ENCODE data around the gene TMEM250. TPM values are rescaled to one million over a fixed set of nuclear protein-coding genes. Genes with fewer than 3 reads are reported as not detected.

The TMEM250 gene
- total RNA-seq, 1 experiment from 2014 or later, result 66.1 TPM

DNA sequence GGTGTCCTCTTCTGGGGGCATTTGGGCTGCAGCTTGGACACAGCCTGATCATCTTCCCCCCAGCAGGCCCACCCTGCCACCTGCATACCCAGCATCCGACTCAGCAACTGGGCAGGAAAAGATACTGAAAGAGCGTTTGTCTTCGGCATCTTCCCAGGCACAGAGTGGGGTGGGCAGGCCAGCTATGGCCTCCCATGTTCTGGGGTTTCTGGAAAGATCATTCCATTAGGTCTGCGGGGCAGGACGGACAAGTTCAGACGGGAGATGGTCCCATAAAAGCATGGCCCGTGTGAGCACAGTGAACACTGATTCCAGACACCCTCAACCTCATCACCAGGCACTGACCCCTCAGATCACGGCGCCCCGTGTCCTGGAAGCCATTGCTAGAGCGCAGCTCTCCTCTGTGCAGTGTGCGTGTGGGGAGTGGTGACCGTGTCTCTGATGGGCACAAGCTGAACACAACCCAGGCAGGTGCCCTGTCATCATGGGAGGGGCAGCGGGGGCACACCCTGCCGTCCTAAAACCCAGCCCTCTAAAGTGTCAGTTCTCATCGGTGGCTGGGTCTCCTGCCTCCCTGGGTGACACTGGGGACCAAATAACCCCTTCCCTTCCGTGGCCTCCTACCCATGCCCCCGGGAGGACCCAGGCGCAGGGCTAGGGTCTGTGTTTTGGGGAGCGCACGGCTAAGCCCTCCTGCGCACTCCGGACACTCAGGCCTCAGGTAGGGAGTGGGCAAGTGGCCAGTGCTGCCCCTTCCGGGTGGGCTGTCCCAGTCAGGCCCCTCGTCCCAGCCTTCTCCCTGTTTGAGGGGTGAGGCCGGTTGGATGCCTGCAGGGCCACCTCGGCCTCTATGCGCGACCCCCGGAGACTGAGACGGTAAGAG lies 13.2 kb upstream of the TMEM250 start:
- no peak for DNase-seq
- Histone ChIP-seq H3K36me3 (replicated peaks; ENCODE audit: control insufficient read depth, insufficient read depth, low read length) (no peaks in the 10 kb centered on the region), H3K4me3 (ENCODE audit: insufficient read depth, low read depth, low read length) (no peak overlapping the region; the same call in 1 of the 2 replicates), H3K27me3 (ENCODE audit: control insufficient read depth, insufficient read depth, low read length) (peaks cover 13% of the 10 kb centered on the region)

DNA sequence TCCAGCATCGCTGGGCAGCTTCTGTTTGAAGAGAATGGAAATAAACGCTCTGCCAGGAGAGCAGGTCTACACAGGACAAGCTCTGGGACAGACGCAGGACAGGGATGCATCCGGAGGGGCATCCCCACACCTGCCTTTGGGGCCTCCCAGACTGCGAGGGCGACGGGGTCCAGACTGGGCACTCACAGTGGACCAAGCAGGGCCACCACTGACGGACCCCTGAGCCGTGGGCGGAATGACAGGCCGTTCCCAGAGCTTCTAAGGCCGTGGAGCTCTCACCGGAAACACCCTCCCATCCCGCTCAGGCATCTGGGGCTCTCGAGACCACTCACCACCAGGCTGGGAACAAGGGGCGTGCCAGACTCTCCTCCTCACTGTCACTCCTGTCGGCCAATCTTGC lies 10.5 kb upstream of the TMEM250 start:
- Histone ChIP-seq H3K36me3 (replicated peaks; ENCODE audit: control insufficient read depth, insufficient read depth, low read length) (no peaks in the 10 kb centered on the region), H3K27me3 (ENCODE audit: control insufficient read depth, insufficient read depth, low read length) (peaks cover 11% of the 10 kb centered on the region), H3K4me3 (ENCODE audit: insufficient read depth, low read depth, low read length) (no peak overlapping the region)
- no peak for DNase-seq

DNA sequence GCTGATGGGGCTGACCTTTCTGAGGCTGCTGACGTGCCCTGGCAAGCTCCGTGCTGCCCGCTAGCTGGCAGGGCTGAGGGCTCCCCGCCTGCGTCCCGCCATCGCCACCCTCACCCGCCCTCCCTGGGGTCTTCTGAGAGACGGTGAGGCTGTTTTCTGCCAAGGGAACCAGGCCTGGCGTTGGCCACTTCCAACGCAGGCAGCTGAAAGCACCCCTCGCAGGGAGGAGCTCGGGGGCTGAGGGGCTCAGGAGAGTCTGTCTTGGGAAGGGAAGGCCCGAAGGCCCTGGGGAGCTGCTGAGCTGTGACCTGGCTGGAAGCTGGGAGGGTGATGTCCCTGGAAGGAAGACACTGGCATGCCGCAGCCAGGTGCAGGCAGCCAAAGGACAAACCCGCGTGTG lies 9.8 kb upstream of the TMEM250 start:
- Histone ChIP-seq H3K4me3 (ENCODE audit: insufficient read depth, low read depth, low read length) (no peak overlapping the region), H3K36me3 (replicated peaks; ENCODE audit: control insufficient read depth, insufficient read depth, low read length) (no peaks in the 10 kb centered on the region), H3K27me3 (ENCODE audit: control insufficient read depth, insufficient read depth, low read length) (peaks cover 3% of the 10 kb centered on the region)
- no peak for DNase-seq

DNA sequence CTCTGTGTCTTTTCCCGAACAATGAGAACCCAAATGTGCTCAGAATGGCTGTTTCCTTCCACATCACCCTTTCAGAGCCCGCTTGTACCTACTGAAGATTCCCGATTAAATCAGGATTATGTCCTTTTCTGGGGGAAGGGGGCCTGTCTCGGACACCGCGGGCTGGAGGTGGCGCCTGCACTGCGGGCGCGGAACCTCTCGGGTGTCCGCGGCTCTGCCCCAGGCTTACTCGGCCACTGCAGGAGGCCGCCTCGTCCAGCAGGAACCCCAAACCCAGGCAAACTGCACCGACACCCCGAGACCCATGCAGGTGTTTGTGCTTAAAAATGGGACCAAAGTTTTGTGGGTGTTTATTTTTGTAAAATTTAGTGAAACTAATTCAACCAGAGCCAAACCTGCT lies 8.6 kb upstream of the TMEM250 start:
- Histone ChIP-seq H3K4me3 (ENCODE audit: insufficient read depth, low read depth, low read length) (no peak overlapping the region), H3K36me3 (replicated peaks; ENCODE audit: control insufficient read depth, insufficient read depth, low read length) (no peaks in the 10 kb centered on the region), H3K27me3 (ENCODE audit: control insufficient read depth, insufficient read depth, low read length) (no peaks in the 10 kb centered on the region; the same call in 1 of the 2 replicates)
- no peak for DNase-seq

DNA sequence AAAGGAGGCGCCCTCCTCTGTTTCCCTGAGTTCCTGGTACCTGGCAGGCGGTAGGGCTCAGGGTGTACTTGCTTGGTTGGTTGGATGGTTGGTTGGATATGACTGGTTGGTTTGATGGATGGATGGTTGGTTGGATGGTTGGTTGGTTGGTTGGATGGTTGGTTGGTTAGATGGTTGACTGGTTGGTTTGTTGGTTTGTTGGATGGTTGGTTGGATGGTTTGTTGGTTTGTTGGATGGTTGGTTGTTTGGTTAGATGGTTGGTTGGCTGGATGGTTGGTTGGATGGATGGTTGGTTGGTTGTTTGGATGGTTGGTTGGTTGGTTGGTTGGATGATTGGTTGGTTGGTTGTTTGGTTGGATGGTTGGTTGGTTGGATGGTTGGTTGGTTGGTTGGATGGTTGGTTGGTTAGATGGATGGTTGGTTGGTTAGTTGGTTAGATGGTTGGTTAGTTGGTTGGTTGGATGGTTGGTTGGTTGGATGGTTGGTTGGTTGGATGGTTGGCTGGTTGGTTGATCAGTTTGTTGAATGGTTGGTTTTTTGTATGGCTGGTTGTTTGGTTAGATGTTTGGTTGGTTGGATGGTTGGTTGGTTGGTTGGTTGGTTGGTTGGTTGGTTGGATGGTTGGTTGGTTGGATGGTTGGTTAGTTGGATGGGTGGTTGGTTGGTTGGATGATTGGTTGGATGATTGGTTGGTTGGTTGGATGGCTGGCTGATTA lies 6.5 kb upstream of the TMEM250 start:
- no peak for DNase-seq
- Histone ChIP-seq H3K36me3 (replicated peaks; ENCODE audit: control insufficient read depth, insufficient read depth, low read length) (no peaks in the 10 kb centered on the region), H3K4me3 (ENCODE audit: insufficient read depth, low read depth, low read length) (no peak overlapping the region), H3K27me3 (ENCODE audit: control insufficient read depth, insufficient read depth, low read length) (no peaks in the 10 kb centered on the region)

DNA sequence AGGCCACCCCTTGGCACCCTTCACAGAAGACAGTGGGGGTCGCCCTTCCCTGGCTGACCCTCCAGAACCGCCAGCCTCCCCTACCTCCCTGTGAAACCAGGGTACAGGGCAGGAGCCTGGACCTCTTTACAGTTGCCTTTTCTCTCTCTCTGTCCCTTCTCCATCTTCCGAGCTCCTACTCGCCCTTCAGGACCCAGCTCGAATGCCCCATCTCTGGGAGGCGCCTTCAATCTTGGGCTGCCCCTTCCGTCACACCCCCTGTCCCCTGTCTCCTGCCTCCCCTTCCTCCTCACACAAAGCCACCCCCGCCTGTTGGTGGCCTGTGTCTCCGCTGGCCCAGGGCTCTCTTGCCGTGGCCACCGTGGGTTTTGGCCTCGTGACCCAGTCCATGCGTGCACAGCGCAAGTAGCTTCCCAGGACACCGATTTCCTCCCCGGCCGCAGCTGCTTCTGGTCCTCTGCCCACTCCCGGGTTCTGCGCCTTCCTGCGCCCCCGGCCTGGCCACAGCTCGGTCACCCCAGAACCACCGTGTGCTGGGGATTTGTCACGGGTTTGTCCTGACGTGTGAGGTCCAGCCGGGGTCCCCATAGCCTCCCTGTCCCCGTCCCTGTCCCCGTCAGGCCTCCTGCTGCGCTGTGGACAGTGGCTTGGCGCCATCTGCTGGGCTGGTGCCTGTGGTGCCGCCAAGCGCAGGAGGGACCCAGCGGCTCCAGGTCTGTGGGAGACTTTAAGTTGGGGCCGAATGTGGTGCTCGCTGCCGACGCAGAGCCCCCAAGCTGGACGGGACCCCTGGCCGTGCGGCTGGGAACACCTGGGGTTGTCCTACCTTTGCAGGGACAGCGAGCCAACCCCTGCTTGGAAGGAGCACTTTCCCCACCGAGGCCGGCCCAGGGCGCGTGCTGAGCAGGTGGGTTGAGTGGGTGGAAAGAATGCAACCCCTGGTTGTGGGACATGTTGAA lies 4.0 kb upstream of the TMEM250 start:
- Histone ChIP-seq H3K36me3 (replicated peaks; ENCODE audit: control insufficient read depth, insufficient read depth, low read length) (no peaks in the 10 kb centered on the region), H3K27me3 (ENCODE audit: control insufficient read depth, insufficient read depth, low read length) (no peaks in the 10 kb centered on the region), H3K4me3 (ENCODE audit: insufficient read depth, low read depth, low read length) (no peak overlapping the region)
- peak; percentile 95 for DNase-seq

DNA sequence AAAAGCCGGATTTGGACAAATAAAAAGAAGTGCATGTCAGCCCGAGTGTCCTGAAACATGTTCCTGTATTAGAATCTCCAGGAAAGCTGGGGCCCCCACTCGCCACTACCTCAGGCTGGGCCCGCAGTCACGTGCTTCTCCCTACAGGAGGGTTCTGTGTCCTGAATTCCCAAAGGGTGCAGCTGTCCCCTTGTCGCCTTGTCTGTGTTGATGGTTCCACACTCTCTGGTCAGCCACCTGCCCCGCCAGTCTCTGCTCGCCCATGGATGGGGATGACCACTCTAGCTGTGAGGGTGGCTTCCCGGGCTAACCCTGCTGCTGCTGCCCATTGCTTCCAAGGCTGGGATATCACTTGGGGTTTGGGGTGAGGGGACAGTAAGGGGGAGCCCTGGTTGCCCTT lies 3.1 kb upstream of the TMEM250 start:
- Histone ChIP-seq H3K4me3 (ENCODE audit: insufficient read depth, low read depth, low read length) (no peak overlapping the region), H3K27me3 (ENCODE audit: control insufficient read depth, insufficient read depth, low read length) (no peaks in the 10 kb centered on the region), H3K36me3 (replicated peaks; ENCODE audit: control insufficient read depth, insufficient read depth, low read length) (no peaks in the 10 kb centered on the region)
- no peak for DNase-seq

DNA sequence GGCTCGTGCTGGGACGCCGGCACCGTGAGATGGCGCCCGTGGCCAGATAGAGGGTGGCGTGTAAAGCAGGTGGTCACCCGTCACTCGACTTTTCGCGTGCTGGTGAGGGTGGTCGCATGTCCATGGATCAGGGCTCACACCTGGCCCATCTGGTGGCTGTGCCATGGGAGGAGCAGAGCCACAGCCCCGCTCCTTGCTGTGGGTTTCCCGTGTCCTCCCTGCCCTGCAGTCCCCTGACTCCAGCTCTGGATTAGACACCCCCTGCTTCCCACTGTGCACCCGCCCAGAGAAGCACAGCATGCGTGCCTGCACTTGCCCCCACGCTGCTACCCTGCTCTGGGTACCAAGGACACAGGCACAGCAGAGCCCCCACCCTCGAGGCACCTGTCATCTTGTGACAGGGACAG lies 1.8 kb upstream of the TMEM250 start:
- DNase-seq, result no peak
- H3K27me3 ChIP-seq (ENCODE audit: control insufficient read depth, insufficient read depth, low read length), result no peaks in the 10 kb centered on the region
- H3K36me3 ChIP-seq (replicated peaks; ENCODE audit: control insufficient read depth, insufficient read depth, low read length), result no peaks in the 10 kb centered on the region
- no peak overlapping the region for H3K4me3 ChIP-seq (ENCODE audit: insufficient read depth, low read depth, low read length)

DNA sequence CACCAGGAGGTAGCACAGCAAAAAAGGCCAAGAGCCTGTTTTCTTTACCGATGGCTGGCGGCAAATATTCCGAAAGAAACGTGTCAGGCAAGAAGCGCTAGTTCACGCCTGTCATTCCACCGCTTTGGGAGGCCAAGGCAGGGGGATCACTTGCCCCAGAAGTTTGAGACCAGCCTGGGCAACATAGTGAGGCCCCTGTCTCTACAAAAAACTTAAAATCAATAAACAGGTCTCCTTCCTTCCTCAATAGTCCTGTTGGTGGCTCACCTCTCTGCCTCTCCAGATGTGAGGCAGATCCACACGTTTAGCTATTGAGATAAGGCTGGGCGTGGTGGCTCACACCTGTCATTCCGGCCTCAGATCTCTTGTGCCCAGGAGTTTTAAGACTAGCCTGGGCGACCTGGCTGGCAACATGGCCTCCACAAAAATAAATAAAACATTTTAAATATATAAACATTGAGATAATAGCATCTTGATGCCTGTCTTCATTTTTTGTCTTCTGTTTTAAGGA lies 1.3 kb upstream of the TMEM250 start:
- H3K27me3 ChIP-seq (ENCODE audit: control insufficient read depth, insufficient read depth, low read length), result no peaks in the 10 kb centered on the region
- H3K4me3 ChIP-seq (ENCODE audit: insufficient read depth, low read depth, low read length), result peak overlapping the region; percentile 82; the same call in 1 of the 2 replicates
- no peak for DNase-seq

DNA sequence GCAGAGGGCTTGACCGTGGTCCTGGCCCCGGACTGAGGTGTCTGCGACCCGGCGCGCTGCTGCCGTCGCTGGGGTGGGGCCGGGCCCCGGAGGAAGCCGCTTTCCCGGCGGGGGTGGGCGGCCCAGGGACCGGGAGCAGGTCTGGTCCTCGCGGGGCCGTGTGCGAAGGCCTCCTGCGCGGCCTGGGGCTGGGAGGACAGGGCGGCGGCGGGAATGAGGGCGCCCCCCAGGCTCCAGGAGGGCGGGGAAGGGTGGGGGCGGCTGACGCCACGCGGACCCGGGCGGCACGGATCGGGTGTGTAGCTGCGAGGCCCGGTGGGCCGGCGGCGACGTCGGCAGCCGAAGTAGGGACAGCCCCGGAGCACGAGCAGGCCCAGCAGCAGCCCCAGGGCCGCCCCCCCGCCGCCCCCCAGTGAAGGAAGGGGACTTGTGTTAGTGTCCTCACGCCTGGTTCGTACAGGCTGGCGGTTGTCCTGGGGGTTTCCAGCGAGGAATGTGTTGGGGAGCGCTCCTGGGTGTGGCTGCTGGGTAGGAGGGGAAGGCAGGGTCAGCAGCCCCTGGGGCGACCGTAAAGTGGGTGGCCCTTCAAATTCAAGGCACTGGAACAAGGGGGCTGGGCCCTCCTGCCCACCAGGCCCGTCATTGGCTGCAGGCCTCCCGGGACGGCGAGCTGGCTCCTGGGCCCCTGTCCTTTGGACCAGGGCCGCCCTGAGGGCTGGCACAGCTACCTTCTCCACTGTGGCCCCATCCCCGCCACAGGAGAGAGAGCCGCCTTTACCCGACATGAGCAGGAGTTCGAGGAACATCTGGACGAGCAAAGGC lies 597 bp upstream of the TMEM250 start:
- peak; percentile 89 for DNase-seq
- Histone ChIP-seq H3K27me3 (ENCODE audit: control insufficient read depth, insufficient read depth, low read length) (no peaks in the 10 kb centered on the region), H3K36me3 (replicated peaks; ENCODE audit: control insufficient read depth, insufficient read depth, low read length) (no peaks in the 10 kb centered on the region), H3K4me3 (ENCODE audit: insufficient read depth, low read depth, low read length) (peak overlapping the region; percentile 82)

More for the DNA sequence above, 1.3 kb upstream of the TMEM250 start:
- no peaks in the 10 kb centered on the region for H3K36me3 ChIP-seq (replicated peaks; ENCODE audit: control insufficient read depth, insufficient read depth, low read length)

DNA sequence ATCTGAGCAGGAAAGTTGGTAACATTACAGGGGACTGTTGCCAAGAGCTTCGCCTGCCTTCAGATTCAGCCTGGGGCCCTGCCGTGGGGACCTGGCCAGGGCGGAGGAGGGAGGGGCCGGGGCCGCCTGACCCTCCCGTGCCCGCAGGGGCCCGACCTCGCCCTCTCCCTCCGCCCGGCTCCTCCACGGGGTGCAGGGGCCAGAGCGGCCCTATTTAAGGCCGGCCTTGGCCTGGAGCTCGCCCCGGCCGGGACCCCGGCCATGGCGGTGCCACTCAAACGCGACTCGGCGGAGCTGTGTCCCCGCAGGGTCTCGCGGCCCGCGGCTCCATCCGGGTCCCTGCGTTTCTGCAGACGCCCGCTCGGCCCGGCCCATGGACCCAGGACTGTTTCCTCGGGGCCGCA lies 757 bp downstream of the TMEM250 start:
- Histone ChIP-seq H3K4me3 (ENCODE audit: insufficient read depth, low read depth, low read length) (peak overlapping the region; percentile 82), H3K36me3 (replicated peaks; ENCODE audit: control insufficient read depth, insufficient read depth, low read length) (no peaks in the 10 kb centered on the region), H3K27me3 (ENCODE audit: control insufficient read depth, insufficient read depth, low read length) (no peaks in the 10 kb centered on the region)
- peak; percentile 87 for DNase-seq

DNA sequence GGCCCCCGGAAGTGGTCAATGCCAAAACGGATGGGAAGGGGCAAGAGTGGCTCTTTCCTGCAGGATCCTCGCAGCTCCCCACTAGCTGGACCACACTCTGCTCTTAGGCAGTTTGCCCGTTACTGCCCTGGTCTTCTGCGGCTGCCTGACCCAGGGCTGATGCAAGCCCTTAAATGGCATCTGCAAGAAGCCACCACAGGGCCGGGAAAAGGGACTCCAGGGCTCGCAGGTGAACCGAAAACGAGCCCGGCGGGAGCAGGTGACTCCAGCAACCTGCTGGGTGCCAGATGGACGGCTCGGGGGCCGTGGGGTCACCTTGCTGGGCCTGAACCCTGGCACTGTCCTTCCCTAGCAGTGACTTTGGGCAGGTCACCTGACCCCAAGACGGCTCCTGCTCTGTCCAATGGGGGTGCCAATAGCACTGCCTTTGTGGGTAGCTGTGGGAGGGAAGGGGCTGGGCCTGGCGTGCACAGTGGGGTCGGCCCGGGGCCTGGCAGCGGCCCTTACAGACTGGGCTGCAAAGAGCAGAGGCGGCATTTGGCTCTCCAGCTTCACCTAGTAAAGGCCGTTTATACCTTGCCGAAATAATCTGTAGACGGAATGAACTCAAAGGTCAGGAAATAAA lies 1.3 kb downstream of the TMEM250 start:
- no peaks in the 10 kb centered on the region for H3K36me3 ChIP-seq (replicated peaks; ENCODE audit: control insufficient read depth, insufficient read depth, low read length)
- peak; percentile 74 for DNase-seq
- no peaks in the 10 kb centered on the region for H3K27me3 ChIP-seq (ENCODE audit: control insufficient read depth, insufficient read depth, low read length)
- peak overlapping the region; percentile 82 for H3K4me3 ChIP-seq (ENCODE audit: insufficient read depth, low read depth, low read length)

Data from H7 (cell line).